ENCODE results near the gene FAM3D. TPM values are rescaled to one million over a fixed set of nuclear protein-coding genes. Genes with fewer than 3 reads are reported as not detected.

The FAM3D gene
- total and polyA plus RNA-seq, 3 donors from 2014 or later: 0.19 to 0.41 TPM; not detected in 1

GRCh38 chr3:58651276-58651675 lies 15.3 kb downstream of the FAM3D start:
- TF ChIP-seq POLR2A (IDR thresholded peaks at IDR 0.05) (no peak), CTCF (IDR thresholded peaks at IDR 0.05) (no peak)
- Histone ChIP-seq H3K4me3 (no peak overlapping the region), H3K9me3 (no peaks in the 10 kb centered on the region), H3K4me1 (no peaks in the 10 kb centered on the region), H3K27ac (no peak overlapping the region), H3K27me3 (no peaks in the 10 kb centered on the region), H3K36me3 (ENCODE audit: low read depth, missing control alignments) (no peaks in the 10 kb centered on the region)
- DNase-seq: no peak
- intact Hi-C loops (cut with DNase I; ENCODE audit: low total_unique reads): no loop called here

- 79 to 100% methylated on average over 3 of the region's 3 CpGs for WGBS, 2 donors
- intact Hi-C loops (cut with DNase I; ENCODE audit: low total_unique reads): no loop called here
Observed at GRCh38 chr3:58647381-58648141, 19.0 kb downstream of the FAM3D start.

GRCh38 chr3:58646503-58646902 lies 20.1 kb downstream of the FAM3D start:
- WGBS, 2 donors: 73 to 84% methylated on average over 3 of the region's 3 CpGs
- TF ChIP-seq CTCF (IDR thresholded peaks at IDR 0.05) (no peak), POLR2A (IDR thresholded peaks at IDR 0.05) (no peak)
- Histone ChIP-seq H3K4me3 (no peak overlapping the region), H3K27me3 (no peaks in the 10 kb centered on the region), H3K9me3 (no peaks in the 10 kb centered on the region), H3K4me1 (no peaks in the 10 kb centered on the region), H3K36me3 (ENCODE audit: low read depth, missing control alignments) (no peaks in the 10 kb centered on the region), H3K27ac (no peak overlapping the region)
- intact Hi-C loops (cut with DNase I; ENCODE audit: low total_unique reads): no loop called here
- no peak for DNase-seq

More at GRCh38 chr3:58647381-58648141, 19.0 kb downstream of the FAM3D start:
- Histone ChIP-seq H3K4me1 (no peaks in the 10 kb centered on the region), H3K9me3 (no peaks in the 10 kb centered on the region), H3K4me3 (no peak overlapping the region), H3K27ac (no peak overlapping the region), H3K27me3 (no peaks in the 10 kb centered on the region), H3K36me3 (ENCODE audit: low read depth, missing control alignments) (no peaks in the 10 kb centered on the region)
- DNase-seq: no peak
- TF ChIP-seq CTCF (IDR thresholded peaks at IDR 0.05): no peak
- no peak for TF ChIP-seq POLR2A (IDR thresholded peaks at IDR 0.05)

GRCh38 chr3:58645726-58646125 lies 20.8 kb downstream of the FAM3D start:
- 88 to 89% methylated on average over 4 of the region's 4 CpGs for WGBS, 2 donors
- H3K9me3 ChIP-seq: no peaks in the 10 kb centered on the region
- no peaks in the 10 kb centered on the region for H3K36me3 ChIP-seq (ENCODE audit: low read depth, missing control alignments)
- no peak overlapping the region for H3K4me3 ChIP-seq
- DNase-seq: no peak
- peaks cover 2% of the 10 kb centered on the region for H3K4me1 ChIP-seq
- intact Hi-C loops (cut with DNase I; ENCODE audit: low total_unique reads): no loop called here
- TF ChIP-seq CTCF (IDR thresholded peaks at IDR 0.05): no peak
- no peak for TF ChIP-seq POLR2A (IDR thresholded peaks at IDR 0.05)
- H3K27me3 ChIP-seq: no peaks in the 10 kb centered on the region
- H3K27ac ChIP-seq: no peak overlapping the region

- no peak overlapping the region for H3K27ac ChIP-seq
- H3K4me1 ChIP-seq: peaks cover 6% of the 10 kb centered on the region
- no peak for DNase-seq
- H3K9me3 ChIP-seq: no peaks in the 10 kb centered on the region
- no peaks in the 10 kb centered on the region for H3K36me3 ChIP-seq (ENCODE audit: low read depth, missing control alignments)
- H3K4me3 ChIP-seq: no peak overlapping the region
- TF ChIP-seq CTCF (IDR thresholded peaks at IDR 0.05) (no peak), POLR2A (IDR thresholded peaks at IDR 0.05) (no peak)
- intact Hi-C loops (cut with DNase I; ENCODE audit: low total_unique reads): no loop called here
- H3K27me3 ChIP-seq: no peaks in the 10 kb centered on the region
- 94% methylated on average over 4 of the region's 4 CpGs for WGBS, 2 donors
Observed at GRCh38 chr3:58642846-58643245, 23.7 kb downstream of the FAM3D start.

All from testis (tissue), 3 donors.